GM19463 (cell line): ENCODE results near the gene MMP12.

Experiments used
- ATAC-seq: cut with Tn5 transposase; IDR thresholded peaks from one replicate; pipeline ENCODE4 v1.9.1; 2021; ENCODE audit warnings: mild to moderate bottlenecking, moderate library complexity; ENCODE audit not compliant: unreplicated experiment

The MMP12 gene

GRCh38 chr11:102850973-102851745 lies 23.6 kb downstream of the MMP12 start:
- ATAC-seq, result no peak

GRCh38 chr11:102849311-102849710 lies 25.5 kb downstream of the MMP12 start:
- ATAC-seq, result no peak

- ATAC-seq, result no peak
Observed at GRCh38 chr11:102846292-102846691, 28.5 kb downstream of the MMP12 start.

GRCh38 chr11:102843489-102843888 lies 31.3 kb downstream of the MMP12 start, which contains the start of gene MMP3:
TSS of gene MMP3 (minus strand) at chr11:102843609. CDS start at chr11:102843546, 63 bp downstream.
- ATAC-seq, result no peak

- no peak for ATAC-seq
Observed at GRCh38 chr11:102842930-102843329, 31.9 kb downstream of the MMP12 start.

- ATAC-seq, result no peak
Observed at GRCh38 chr11:102840018-102840417, 34.8 kb downstream of the MMP12 start.

GRCh38 chr11:102837646-102838045 lies 37.1 kb downstream of the MMP12 start:
- ATAC-seq, result no peak

GRCh38 chr11:102837156-102837555 lies 37.6 kb downstream of the MMP12 start:
- no peak for ATAC-seq

GRCh38 chr11:102836290-102836875 lies 38.4 kb downstream of the MMP12 start:
- ATAC-seq, result no peak

GRCh38 chr11:102833731-102834130 lies 41.1 kb downstream of the MMP12 start:
- no peak for ATAC-seq

GRCh38 chr11:102832612-102833011 lies 42.2 kb downstream of the MMP12 start:
- ATAC-seq, result no peak

GRCh38 chr11:102831489-102832440 lies 43.0 kb downstream of the MMP12 start:
- ATAC-seq, result no peak

- no peak for ATAC-seq
Observed at GRCh38 chr11:102831128-102831488, 43.7 kb downstream of the MMP12 start.

GRCh38 chr11:102830001-102830727 lies 44.6 kb downstream of the MMP12 start:
- no peak for ATAC-seq

- no peak for ATAC-seq
Observed at GRCh38 chr11:102829316-102830000, 45.3 kb downstream of the MMP12 start.

GRCh38 chr11:102824556-102824955 lies 50.2 kb downstream of the MMP12 start:
- ATAC-seq, result no peak

GRCh38 chr11:102819491-102819890 lies 55.3 kb downstream of the MMP12 start:
- no peak for ATAC-seq

GRCh38 chr11:102813484-102813883 lies 61.3 kb downstream of the MMP12 start:
- ATAC-seq, result no peak
